Epithelial cell of esophagus (primary cell): ENCODE results near the gene TMEM131.

ENCODE experiments used
- DNase-seq: peaks from one replicate; pipeline ENCODE4 v3.0.0; 2010; ENCODE audit warnings: low read depth
- H3K4me3 ChIP-seq: 2 replicates; pipeline ENCODE4 v1.5.1; 2011; ENCODE audit warnings: mild to moderate bottlenecking, low read length, control low read depth
- CTCF ChIP-seq: IDR thresholded peaks from 2 replicates; pipeline ENCODE4 v1.5.1; 2011; ENCODE audit warnings: low read depth, mild to moderate bottlenecking, low read length, control low read depth, inconsistent platforms; ENCODE audit not compliant: insufficient read depth; ENCODE audit errors: missing control alignments

Gene TMEM131

GRCh38 chr2:97967931-97968627, 27.7 kb downstream of the TMEM131 start:
- TF ChIP-seq CTCF: no peak
- no peak for DNase-seq
- H3K4me3 ChIP-seq: no peak overlapping the region

- no peak overlapping the region for H3K4me3 ChIP-seq
- no peak for TF ChIP-seq CTCF
- no peak for DNase-seq
These were observed 28.5 kb downstream of the TMEM131 start for GRCh38 chr2:97967216-97967592.

GRCh38 chr2:97966545-97967215, 29.1 kb downstream of the TMEM131 start:
- no peak overlapping the region for H3K4me3 ChIP-seq
- no peak for TF ChIP-seq CTCF
- peak; percentile 97 for DNase-seq

GRCh38 chr2:97965116-97965515, 30.6 kb downstream of the TMEM131 start:
- H3K4me3 ChIP-seq: no peak overlapping the region
- TF ChIP-seq CTCF: no peak
- no peak for DNase-seq

- no peak for TF ChIP-seq CTCF
- no peak overlapping the region for H3K4me3 ChIP-seq
- peak; percentile 54 for DNase-seq
These were observed 31.9 kb downstream of the TMEM131 start for GRCh38 chr2:97963880-97964279.

GRCh38 chr2:97963079-97963406, 32.7 kb downstream of the TMEM131 start:
- peak; percentile 23 for DNase-seq
- no peak for TF ChIP-seq CTCF
- no peak overlapping the region for H3K4me3 ChIP-seq

GRCh38 chr2:97961534-97961933, 34.2 kb downstream of the TMEM131 start:
- DNase-seq: no peak
- no peak for TF ChIP-seq CTCF
- no peak overlapping the region for H3K4me3 ChIP-seq
